Right forelimb (tissue), 1 donor: ENCODE measurements around the gene NKAIN2.

Experiments
- DNase-seq: peaks from one replicate; pipeline ENCODE4 v3.0.0-alpha.2; 2018

Gene NKAIN2

DNA sequence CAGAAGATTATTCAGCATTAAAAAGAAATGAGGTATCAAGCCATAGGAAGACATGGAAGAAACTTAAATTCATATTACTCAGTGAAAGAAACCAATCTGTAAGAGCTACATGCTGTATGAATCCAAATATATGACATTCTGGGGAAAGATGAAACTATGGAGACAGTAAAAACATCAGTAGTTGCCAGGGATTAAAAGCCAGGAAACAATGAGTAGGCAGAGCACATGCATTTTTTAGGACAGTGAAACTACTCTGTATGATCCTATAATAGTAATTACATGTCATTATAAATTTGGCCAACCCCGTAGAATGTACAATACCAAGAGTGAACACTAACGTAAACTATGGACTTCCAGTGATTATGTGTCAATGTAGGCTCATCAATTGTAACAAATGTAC is 1065.8 kb downstream of the NKAIN2 start:
- no peak for DNase-seq

DNA sequence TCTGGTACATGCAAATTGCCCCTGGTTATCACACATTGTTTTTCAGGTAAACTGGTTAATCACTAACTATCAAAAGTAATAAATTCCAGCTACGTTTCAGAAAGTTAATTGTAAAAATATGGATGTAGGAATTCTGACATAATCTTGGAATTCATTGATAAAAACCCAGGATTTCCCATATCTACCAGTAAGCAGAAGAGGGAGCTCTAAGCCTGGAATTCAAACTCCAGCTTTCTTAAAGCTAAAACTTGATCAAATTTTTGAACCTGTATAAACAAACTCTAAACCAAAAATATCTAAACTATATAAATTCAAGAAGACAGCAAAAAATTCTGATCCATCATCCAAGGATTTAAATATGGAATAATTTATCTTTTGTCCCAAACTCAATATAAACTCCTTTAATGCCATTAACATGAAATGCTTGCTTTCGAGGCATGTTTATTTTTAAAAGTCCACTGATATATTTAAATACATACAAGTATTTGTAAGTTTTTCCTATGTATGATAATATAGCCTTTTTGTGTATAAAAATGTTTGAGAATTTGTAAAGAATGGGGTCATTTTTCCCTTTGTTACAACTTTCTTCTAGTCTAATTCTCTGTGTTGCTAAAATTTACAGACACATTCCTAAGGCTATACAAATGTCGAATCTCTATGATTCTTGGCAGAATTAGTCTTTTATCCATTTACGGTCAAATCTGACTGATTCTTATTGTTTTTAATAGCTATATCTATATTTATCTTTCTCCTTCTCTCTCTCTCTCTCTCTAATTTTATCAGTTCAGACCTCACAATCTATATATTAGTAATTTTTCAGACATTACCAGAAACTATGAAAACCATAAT is 1067.2 kb downstream of the NKAIN2 start:
- DNase-seq, result no peak

DNA sequence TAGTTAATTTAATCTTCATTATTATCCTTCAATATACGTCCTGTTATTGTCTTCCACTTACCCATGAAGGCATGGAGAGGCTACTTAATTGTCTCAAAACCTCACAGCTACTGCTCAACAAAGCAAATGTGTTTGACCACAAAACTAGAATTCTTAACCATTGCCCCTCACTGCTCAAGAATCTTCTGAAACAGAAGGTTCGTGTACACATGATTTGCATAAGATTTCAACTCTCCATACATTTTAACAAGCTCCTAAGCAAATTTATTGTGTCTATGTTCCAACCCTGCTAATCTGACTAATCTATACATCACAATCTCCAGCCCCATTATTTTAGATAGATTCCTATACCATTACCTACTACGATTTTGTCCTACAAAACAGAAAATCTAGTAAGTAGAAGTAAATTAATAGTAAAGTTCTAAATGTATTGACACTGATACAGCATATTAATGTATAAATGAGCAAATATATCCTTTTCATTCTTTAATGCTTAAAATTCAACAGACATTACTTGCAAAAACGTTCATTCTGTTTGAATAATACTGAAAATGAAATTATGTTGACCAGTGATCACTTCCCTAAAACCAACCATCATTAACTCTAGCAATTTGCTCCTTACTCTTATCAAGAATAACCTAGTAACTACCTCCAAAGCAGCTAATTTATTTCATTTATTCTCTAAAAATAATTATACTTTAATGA is 1068.8 kb downstream of the NKAIN2 start:
- DNase-seq, result no peak

DNA sequence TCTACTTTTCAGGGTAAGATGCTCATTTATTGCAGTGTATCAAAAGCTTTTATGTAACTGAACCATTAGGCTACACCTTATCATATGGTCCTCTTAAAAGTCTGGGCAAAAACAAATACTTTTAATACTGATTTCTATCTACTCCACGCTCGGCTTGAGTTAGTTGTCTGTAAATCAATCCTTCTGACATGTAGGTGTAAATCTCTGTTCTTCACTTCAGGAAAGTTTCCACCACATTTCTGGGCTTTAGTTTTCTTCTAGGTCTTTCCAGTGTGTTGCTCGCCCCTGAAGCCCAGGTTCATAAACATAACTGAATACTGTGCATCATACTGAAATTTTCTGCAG is 1069.4 kb downstream of the NKAIN2 start:
- no peak for DNase-seq
